Measurements from ENCODE around the gene CDH4. TPM values are rescaled to one million over a fixed set of nuclear protein-coding genes. Genes with fewer than 3 reads are reported as not detected.

CDH4 gene
- total RNA-seq, 4 donors from 2014 or later, result 0.71 to 4.2 (median 2.9) TPM

GRCh38 chr20:61701802-61702201 lies 449.7 kb downstream of the CDH4 start:
- 86 to 89% methylated on average over 12 of the region's 12 CpGs for WGBS, 2 donors
- no peak overlapping the region for H3K4me3 ChIP-seq (ENCODE audit: low read depth, poor library complexity, severe bottlenecking)
- DNase-seq (ENCODE audit: low spot score in 2 of 2), result no peak
- intact Hi-C loops (cut with DNase I; ENCODE audit: low total_unique reads), result no loop called here
- TF ChIP-seq POLR2A (IDR thresholded peaks at IDR 0.05), result no peak
- no peak for TF ChIP-seq CTCF (IDR thresholded peaks at IDR 0.05)

GRCh38 chr20:61702246-61702645 lies 450.2 kb downstream of the CDH4 start:
- H3K4me3 ChIP-seq (ENCODE audit: low read depth, poor library complexity, severe bottlenecking), result no peak overlapping the region
- TF ChIP-seq CTCF (IDR thresholded peaks at IDR 0.05), result no peak
- no peak for TF ChIP-seq POLR2A (IDR thresholded peaks at IDR 0.05)
- DNase-seq (ENCODE audit: low spot score in 2 of 2), result no peak
- intact Hi-C loops (cut with DNase I; ENCODE audit: low total_unique reads), result no loop called here
- 84 to 88% methylated on average over 16 of the region's 16 CpGs for WGBS, 2 donors

- H3K4me3 ChIP-seq (ENCODE audit: low read depth, poor library complexity, severe bottlenecking), result no peak overlapping the region
- TF ChIP-seq CTCF (IDR thresholded peaks at IDR 0.05), result no peak
- DNase-seq (ENCODE audit: low spot score in 2 of 2), result no peak
- WGBS, 2 donors, result 72 to 85% methylated on average over 7 of the region's 7 CpGs
- intact Hi-C loops (cut with DNase I; ENCODE audit: low total_unique reads), result no loop called here
Observed at GRCh38 chr20:61704661-61705060, 452.6 kb downstream of the CDH4 start.

DNA sequence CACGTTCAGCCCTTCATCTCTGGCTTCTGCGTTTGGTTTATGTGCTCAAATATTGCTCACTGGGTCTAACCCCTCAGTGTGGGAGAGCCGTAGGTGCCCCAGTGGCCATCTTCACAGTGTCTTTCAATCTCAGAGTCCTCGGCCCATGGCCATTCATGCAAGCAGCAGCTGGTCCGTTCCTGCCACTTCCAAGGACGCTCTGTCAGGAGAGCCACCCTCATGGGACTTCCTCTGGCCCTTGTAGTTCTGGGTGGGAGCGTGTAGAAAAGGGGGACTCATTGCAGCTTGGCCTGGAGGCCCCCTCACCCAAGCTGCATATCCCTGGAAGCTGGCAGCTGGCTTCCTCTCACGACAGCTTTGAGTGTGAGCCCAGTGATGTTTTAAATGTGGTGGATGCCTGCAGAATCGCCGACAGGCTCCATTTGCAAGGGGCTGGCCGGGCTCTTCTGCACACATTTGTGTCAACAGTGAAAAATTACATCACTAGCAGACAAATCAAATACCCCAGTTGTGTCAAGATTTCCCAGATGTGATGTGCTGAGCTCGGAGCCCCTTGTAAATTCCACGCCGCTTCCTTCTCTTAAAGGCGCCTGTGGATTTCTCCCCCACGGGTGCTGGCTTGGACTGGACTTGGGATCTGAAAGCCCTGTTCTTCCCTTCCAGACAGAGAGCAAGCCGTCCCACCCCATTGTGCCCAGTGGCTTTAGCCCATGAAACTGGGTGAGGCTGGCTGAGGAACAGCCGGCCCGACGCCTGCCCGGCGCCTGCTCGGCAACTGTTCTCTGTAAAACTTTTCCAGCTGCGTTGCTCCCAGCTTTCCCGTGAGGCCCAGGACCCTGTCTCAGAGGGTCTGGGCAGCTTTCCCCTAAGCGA lies 453.6 kb downstream of the CDH4 start:
- H3K4me3 ChIP-seq (ENCODE audit: low read depth, poor library complexity, severe bottlenecking), result no peak overlapping the region
- intact Hi-C loops (cut with DNase I; ENCODE audit: low total_unique reads), result no loop called here
- 69 to 77% methylated on average over 24 to 26 of the region's 26 CpGs for WGBS, 2 donors
- DNase-seq (ENCODE audit: low spot score in 2 of 2), result no peak
- no peak for TF ChIP-seq CTCF (IDR thresholded peaks at IDR 0.05)
- TF ChIP-seq POLR2A (IDR thresholded peaks at IDR 0.05), result no peak

DNA sequence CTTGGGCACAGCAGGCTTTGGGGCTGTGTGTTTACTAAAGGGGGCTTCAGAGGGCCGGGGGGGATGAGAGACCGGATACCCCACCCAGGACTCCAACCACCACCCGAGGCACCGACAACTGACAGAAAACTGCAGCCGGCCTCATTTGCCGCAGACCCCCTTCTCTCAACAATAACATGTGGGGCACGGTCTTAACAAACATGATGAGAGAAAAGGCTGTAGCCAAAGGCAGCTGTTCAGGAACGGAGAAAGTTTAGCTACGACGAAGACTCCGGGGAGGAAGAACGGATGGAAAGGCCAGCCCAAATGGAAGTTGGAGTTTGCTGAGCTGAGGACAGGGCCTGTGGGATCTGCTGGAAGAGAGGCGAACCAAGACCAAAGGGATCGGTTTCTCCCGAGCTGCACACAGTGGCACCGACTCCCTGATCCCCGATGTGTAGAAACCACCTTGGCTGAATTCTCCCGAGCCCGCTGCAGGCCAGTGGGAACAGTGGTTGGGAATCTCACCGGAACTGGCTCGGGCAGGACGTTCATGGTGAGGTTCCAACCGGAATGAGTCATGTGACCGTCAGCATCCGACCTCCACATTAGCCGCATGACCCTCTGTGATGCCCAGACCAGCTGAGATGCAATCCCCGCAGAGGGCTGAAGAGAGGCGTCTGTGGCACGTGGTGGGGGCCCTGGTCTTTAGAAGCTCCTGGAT lies 454.3 kb downstream of the CDH4 start:
- no peak overlapping the region for H3K4me3 ChIP-seq (ENCODE audit: low read depth, poor library complexity, severe bottlenecking)
- intact Hi-C loops (cut with DNase I; ENCODE audit: low total_unique reads), result no loop called here
- WGBS, 2 donors, result 75 to 78% methylated on average over 29 of the region's 29 CpGs
- no peak for DNase-seq (ENCODE audit: low spot score in 2 of 2)
- no peak for TF ChIP-seq POLR2A (IDR thresholded peaks at IDR 0.05)
- TF ChIP-seq CTCF (IDR thresholded peaks at IDR 0.05), result no peak
